Urinary bladder (tissue), 4 donors: ENCODE results near the gene SAXO1. TPM values are rescaled to one million over a fixed set of nuclear protein-coding genes. Genes with fewer than 3 reads are reported as not detected.

Source experiments
- DNase-seq: peaks from one replicate; pipeline ENCODE4 v3.0.0-alpha.2; 2015; ENCODE audit errors: extremely low spot score
- H3K27ac ChIP-seq: one replicate; pipeline ENCODE4 v1.5.1; 2013; ENCODE audit warnings: low read depth, mild to moderate bottlenecking, moderate library complexity
- H3K36me3 ChIP-seq: one replicate; pipeline ENCODE4 v1.6.1; 2013; ENCODE audit warnings: mild to moderate bottlenecking, moderate library complexity; ENCODE audit not compliant: insufficient read depth
- H3K4me1 ChIP-seq: one replicate; pipeline ENCODE4 v1.6.1; 2013; ENCODE audit warnings: mild to moderate bottlenecking, moderate library complexity; ENCODE audit not compliant: insufficient read depth
- H3K4me3 ChIP-seq: one replicate; pipeline ENCODE4 v1.5.1; 2013; ENCODE audit warnings: low read depth, low read length
- WGBS: extraction: QIAGEN DNeasy Blood & Tissue Kit; methylation state at CpG from one replicate; pipeline ENCODE4 v1.1.7; 2013; 5-methylcytosine and 5-hydroxymethylcytosine counted together
- polyA plus RNA-seq: library from polyadenylated mRNA; stranded (reverse); fragments of 200-250 nt; gene quantifications from one replicate; pipeline ENCODE4 v1.2.3, GENCODE V29; 2013
- total RNA-seq: library from RNA; depleted of rRNA; stranded (reverse); fragments of >200 nt; gene quantifications from one replicate; pipeline ENCODE4 v1.2.3, GENCODE V29; 2014
- donor health status: healthy with polysubstance abuse.
- donor health status: healthy.

SAXO1 gene
- total and polyA plus RNA-seq, 2 donors = 0.03 to 0.21 TPM

GRCh38 chr9:18906656-18907395 lies 126.2 kb downstream of the SAXO1 start:
- DNase-seq = no peak
- 94% methylated on average over 9 of the region's 9 CpGs for WGBS

GRCh38 chr9:18905883-18906629 lies 127.0 kb downstream of the SAXO1 start:
- DNase-seq = no peak
- WGBS = 95% methylated on average over 9 of the region's 9 CpGs
- Histone ChIP-seq H3K4me3 (no peak overlapping the region), H3K4me1 (no peaks in the 10 kb centered on the region), H3K27ac (no peak overlapping the region), H3K36me3 (no peaks in the 10 kb centered on the region)

More at GRCh38 chr9:18906656-18907395, 126.2 kb downstream of the SAXO1 start:
- no peak overlapping the region for H3K27ac ChIP-seq
- no peaks in the 10 kb centered on the region for H3K36me3 ChIP-seq
- H3K4me1 ChIP-seq = no peaks in the 10 kb centered on the region
- no peak overlapping the region for H3K4me3 ChIP-seq

DNA sequence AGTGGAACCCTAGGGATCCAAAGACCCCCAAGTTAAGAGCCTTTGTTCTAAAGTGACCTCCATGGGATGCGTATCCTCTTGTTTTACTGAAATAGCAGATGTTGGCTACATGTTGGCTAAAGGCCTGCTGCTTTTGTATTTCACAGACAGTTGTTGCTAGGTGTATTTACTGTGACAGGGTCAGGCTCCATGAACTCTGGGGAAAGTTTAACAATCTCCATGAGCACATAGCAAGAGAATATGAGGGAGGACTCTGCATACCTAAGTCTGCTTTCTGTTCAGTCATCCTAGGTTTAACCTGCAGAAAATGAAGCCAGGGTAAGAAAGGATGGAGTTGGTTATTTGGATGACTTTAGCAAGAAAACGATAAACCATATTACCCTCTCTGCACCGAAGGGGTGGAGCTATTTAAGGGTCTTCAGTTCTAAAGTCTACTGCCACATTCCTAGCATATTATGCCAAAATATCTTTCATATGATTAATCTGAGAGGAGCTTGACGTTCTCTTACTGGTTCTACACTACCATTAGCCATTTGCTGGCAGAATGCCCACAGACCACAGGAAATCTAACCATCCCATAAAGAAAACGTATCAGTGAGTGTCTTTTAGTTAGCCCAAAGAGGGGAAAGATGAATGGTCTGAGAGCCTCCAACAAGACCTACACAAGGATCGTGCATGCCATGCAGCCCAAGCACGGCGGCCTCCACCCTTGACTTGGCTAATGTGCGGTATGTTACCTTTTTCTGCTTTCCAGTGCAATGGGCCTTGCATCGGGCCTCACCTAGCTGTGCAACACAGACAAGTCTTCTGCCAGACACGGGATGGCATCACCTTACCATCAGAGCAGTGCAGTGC lies 127.8 kb downstream of the SAXO1 start:
- H3K4me1 ChIP-seq = no peaks in the 10 kb centered on the region
- 93% methylated on average over 11 of the region's 11 CpGs for WGBS
- H3K36me3 ChIP-seq = no peaks in the 10 kb centered on the region
- H3K4me3 ChIP-seq = no peak overlapping the region
- H3K27ac ChIP-seq = no peak overlapping the region
- DNase-seq = no peak

DNA sequence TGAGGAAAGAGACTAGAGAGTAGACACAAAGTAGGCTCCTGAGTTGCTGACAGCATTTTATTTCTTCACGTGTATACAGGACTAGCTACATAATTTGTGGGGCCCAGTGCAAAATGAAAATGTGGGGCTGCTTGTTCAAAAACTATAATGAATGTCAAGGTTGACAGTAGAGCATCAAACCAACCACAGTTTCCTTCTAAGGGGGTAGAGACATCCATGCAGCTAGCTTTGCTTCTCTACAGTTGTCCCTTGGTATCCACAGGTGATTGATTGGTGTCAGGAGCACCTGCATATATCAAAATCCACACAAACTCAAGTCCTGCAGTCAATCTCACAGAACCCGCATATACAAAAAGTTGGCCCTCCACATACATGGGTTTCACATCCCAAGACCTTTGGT lies 129.6 kb downstream of the SAXO1 start:
- Histone ChIP-seq H3K4me3 (no peak overlapping the region), H3K27ac (no peak overlapping the region), H3K36me3 (no peaks in the 10 kb centered on the region), H3K4me1 (no peaks in the 10 kb centered on the region)
- 95% methylated on average over 2 of the region's 2 CpGs for WGBS
- DNase-seq = no peak

GRCh38 chr9:18896531-18897179 lies 136.4 kb downstream of the SAXO1 start:
- DNase-seq = no peak
- WGBS = 93% methylated on average over 2 of the region's 2 CpGs
- Histone ChIP-seq H3K36me3 (no peaks in the 10 kb centered on the region), H3K27ac (no peak overlapping the region), H3K4me1 (no peaks in the 10 kb centered on the region), H3K4me3 (no peak overlapping the region)

- DNase-seq = no peak
- Histone ChIP-seq H3K27ac (no peak overlapping the region), H3K4me1 (no peaks in the 10 kb centered on the region), H3K4me3 (no peak overlapping the region), H3K36me3 (no peaks in the 10 kb centered on the region)
Measured at GRCh38 chr9:18896004-18896403, 137.0 kb downstream of the SAXO1 start.

DNA sequence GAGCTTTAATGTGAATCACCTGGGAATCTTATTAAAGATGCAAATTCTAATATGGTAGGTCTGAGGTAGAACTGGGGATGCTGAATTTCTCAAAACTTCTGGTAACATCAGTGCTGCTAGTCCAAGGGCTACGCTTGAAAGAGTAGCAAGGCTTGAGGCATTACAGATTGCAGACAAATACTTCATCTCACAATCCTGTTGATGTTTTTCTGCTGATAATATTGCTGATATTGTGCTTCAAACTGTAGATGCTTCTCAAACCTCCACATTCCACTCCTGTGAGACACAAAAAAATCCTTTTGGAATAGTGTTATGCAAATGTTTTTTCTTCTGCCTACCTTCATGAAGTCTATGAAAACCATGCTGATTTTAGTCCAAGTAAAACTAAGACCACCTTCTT lies 139.5 kb downstream of the SAXO1 start:
- no peaks in the 10 kb centered on the region for H3K36me3 ChIP-seq
- H3K4me3 ChIP-seq = no peak overlapping the region
- H3K27ac ChIP-seq = no peak overlapping the region
- H3K4me1 ChIP-seq = no peaks in the 10 kb centered on the region
- no peak for DNase-seq
- 96% methylated on average over 1 of the region's 1 CpG for WGBS

DNA sequence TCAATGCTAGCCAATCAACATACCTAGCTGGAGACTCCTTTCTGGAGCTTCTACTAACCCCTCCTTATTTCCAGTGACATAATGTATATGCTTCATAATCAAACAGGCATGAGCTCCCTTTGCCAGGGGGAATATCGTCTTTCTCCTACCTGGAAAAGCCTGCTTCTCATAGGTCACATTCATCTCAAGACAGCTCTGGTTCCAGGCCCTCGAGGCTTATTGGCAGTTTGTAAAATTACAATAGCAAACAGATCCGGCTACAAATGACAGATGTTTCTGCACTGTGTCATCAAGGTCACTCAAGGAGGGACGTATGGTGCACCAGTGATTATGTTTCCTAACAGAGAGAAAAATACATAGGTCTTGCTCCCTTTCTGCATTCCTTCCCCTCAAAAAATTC lies 140.0 kb downstream of the SAXO1 start:
- no peak for DNase-seq
- 88% methylated on average over 4 of the region's 4 CpGs for WGBS
- no peaks in the 10 kb centered on the region for H3K4me1 ChIP-seq
- H3K4me3 ChIP-seq = no peak overlapping the region
- no peaks in the 10 kb centered on the region for H3K36me3 ChIP-seq
- no peak overlapping the region for H3K27ac ChIP-seq

DNA sequence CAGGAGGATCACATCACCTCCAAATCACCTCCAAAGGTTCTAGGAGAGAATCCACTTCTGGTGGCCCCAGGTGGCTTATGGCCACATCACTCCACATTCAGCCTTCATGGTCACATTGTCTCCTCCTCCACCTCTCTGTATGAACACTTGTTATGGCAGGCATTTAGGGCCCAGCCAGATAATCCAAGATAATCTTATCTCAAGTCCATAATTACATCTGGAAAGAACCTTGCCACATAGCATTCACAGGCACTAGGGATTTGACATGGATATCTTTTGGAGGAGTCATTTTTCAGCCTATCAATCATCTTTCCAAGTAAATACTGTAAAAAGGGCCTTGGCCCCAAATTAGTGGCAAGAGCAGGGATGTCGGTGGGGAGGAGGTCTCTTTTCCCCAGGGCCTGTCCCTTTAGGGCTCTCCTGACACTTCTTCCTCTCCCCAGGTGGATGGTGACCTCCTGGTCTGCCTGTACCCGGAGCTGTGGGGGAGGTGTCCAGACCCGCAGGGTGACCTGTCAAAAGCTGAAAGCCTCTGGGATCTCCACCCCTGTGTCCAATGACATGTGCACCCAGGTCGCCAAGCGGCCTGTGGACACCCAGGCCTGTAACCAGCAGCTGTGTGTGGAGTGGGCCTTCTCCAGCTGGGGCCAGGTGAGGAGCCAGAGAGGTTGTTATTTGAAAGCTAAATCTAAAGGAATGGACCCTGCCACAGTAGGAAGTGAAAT lies 140.9 kb downstream of the SAXO1 start:
- Histone ChIP-seq H3K27ac (no peak overlapping the region), H3K4me1 (no peaks in the 10 kb centered on the region), H3K4me3 (no peak overlapping the region), H3K36me3 (no peaks in the 10 kb centered on the region)
- WGBS = 96% methylated on average over 5 of the region's 5 CpGs
- no peak for DNase-seq

GRCh38 chr9:18890372-18890771 lies 142.6 kb downstream of the SAXO1 start:
- WGBS = 62% methylated on average over 4 of the region's 4 CpGs
- Histone ChIP-seq H3K4me3 (no peak overlapping the region), H3K4me1 (no peaks in the 10 kb centered on the region), H3K27ac (no peak overlapping the region), H3K36me3 (no peaks in the 10 kb centered on the region)
- no peak for DNase-seq

DNA sequence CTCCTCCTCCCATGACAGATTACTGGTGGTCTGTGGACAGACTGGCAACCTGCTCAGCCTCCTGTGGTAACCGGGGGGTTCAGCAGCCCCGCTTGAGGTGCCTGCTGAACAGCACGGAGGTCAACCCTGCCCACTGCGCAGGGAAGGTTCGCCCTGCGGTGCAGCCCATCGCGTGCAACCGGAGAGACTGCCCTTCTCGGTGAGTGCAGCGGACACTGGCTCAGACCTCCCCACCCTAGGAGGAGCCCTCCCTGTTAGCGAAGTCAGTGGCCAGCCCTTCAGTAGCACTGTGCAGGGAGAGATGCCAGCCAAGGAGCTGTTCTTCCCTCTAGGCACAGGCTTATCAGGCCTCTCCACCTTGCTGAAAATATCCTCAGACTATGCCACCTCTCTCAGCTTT lies 143.5 kb downstream of the SAXO1 start:
- no peaks in the 10 kb centered on the region for H3K4me1 ChIP-seq
- no peak for DNase-seq
- H3K27ac ChIP-seq = no peak overlapping the region
- H3K36me3 ChIP-seq = no peaks in the 10 kb centered on the region
- WGBS = 94% methylated on average over 12 of the region's 12 CpGs
- no peak overlapping the region for H3K4me3 ChIP-seq

- 84% methylated on average over 1 of the region's 1 CpG for WGBS
- DNase-seq = no peak
- no peaks in the 10 kb centered on the region for H3K4me1 ChIP-seq
- no peak overlapping the region for H3K4me3 ChIP-seq
- H3K27ac ChIP-seq = no peak overlapping the region
- H3K36me3 ChIP-seq = no peaks in the 10 kb centered on the region
Measured at GRCh38 chr9:18888290-18888689, 144.7 kb downstream of the SAXO1 start.

GRCh38 chr9:18887546-18887945 lies 145.5 kb downstream of the SAXO1 start:
- H3K27ac ChIP-seq = no peak overlapping the region
- 100% methylated on average over 1 of the region's 1 CpG for WGBS
- H3K36me3 ChIP-seq = peaks cover 1% of the 10 kb centered on the region
- DNase-seq = no peak
- H3K4me1 ChIP-seq = no peaks in the 10 kb centered on the region
- H3K4me3 ChIP-seq = no peak overlapping the region
